Mesenchymal stem cell (in vitro differentiated cells and primary cell): ENCODE data around the gene CMTM1.

ENCODE experiments used
- DNase-seq: peaks from one replicate; pipeline ENCODE4 v3.0.0-alpha.2; 2013
- H2AFZ ChIP-seq: one replicate; pipeline ENCODE4 v1.6.1; 2013; ENCODE audit warnings: low read depth, mild to moderate bottlenecking, control low read depth, inconsistent platforms, low read length, moderate library complexity
- H2AK5ac ChIP-seq: 2 replicates; pipeline ENCODE4 v1.6.1; 2013; ENCODE audit warnings: low read length, moderate library complexity, mild to moderate bottlenecking, inconsistent platforms; ENCODE audit not compliant: severe bottlenecking
- H2BK120ac ChIP-seq: one replicate; pipeline ENCODE4 v1.6.1; 2013; ENCODE audit warnings: low read depth, mild to moderate bottlenecking, inconsistent platforms, low read length, moderate library complexity
- H2BK12ac ChIP-seq, 2 experiments: one replicate each; pipeline ENCODE4 v1.6.1; 2013; ENCODE audit warnings: inconsistent platforms in 2 of 2, low read length in 2 of 2, mild to moderate bottlenecking in 2 of 2, moderate library complexity in 2 of 2, control low read depth in 1 of 2
- H2BK15ac ChIP-seq: one replicate; pipeline ENCODE4 v1.6.1; 2013; ENCODE audit warnings: mild to moderate bottlenecking, low read depth, inconsistent platforms; ENCODE audit not compliant: poor library complexity, severe bottlenecking
- H2BK5ac ChIP-seq: 2 replicates; pipeline ENCODE4 v1.6.1; 2013; ENCODE audit warnings: low read depth, mild to moderate bottlenecking, low read length, control low read depth, inconsistent platforms; ENCODE audit not compliant: poor library complexity, severe bottlenecking
- H3K14ac ChIP-seq, 2 experiments: one replicate each; pipeline ENCODE4 v1.6.1; 2013; ENCODE audit warnings: inconsistent platforms in 2 of 2, low read length in 2 of 2, control low read depth in 1 of 2, mild to moderate bottlenecking in 1 of 2, moderate library complexity in 1 of 2
- H3K18ac ChIP-seq, 2 experiments: one replicate each; pipeline ENCODE4 v1.6.1; 2013; ENCODE audit warnings: inconsistent platforms in 2 of 2, low read length in 2 of 2, control low read depth in 1 of 2, low read depth in 1 of 2, mild to moderate bottlenecking in 1 of 2
- H3K23ac ChIP-seq, 2 experiments: one replicate each; pipeline ENCODE4 v1.6.1; 2013; ENCODE audit warnings: inconsistent platforms in 2 of 2, low read length in 2 of 2, mild to moderate bottlenecking in 2 of 2, moderate library complexity in 2 of 2, control low read depth in 1 of 2
- H3K27ac ChIP-seq: 2 replicates; pipeline ENCODE4 v1.5.1; 2013; ENCODE audit warnings: mild to moderate bottlenecking, moderate library complexity, low read length, control low read depth, inconsistent platforms; ENCODE audit not compliant: poor library complexity, severe bottlenecking
- H3K27me3 ChIP-seq, 2 experiments: 2 replicates each; pipeline versions ENCODE4 v1.6.1 to v1.7.0; 2013; ENCODE audit warnings: low read length in 2 of 2, mild to moderate bottlenecking in 2 of 2, moderate library complexity in 2 of 2, control low read depth in 1 of 2, inconsistent platforms in 1 of 2; ENCODE audit not compliant: control insufficient read depth in 1 of 2, insufficient read depth in 1 of 2
- H3K36me3 ChIP-seq, 2 experiments: 2 replicates each; pipeline versions ENCODE4 v1.6.1 to v1.7.0; 2013; ENCODE audit warnings: low read length in 2 of 2, control low read depth in 1 of 2, inconsistent platforms in 1 of 2, low read depth in 1 of 2, mild to moderate bottlenecking in 1 of 2; ENCODE audit not compliant: insufficient read depth in 2 of 2, control insufficient read depth in 1 of 2
- H3K4ac ChIP-seq, 2 experiments: one replicate each; pipeline ENCODE4 v1.6.1; 2013; ENCODE audit warnings: inconsistent platforms in 2 of 2, low read length in 2 of 2, mild to moderate bottlenecking in 2 of 2, moderate library complexity in 2 of 2, control low read depth in 1 of 2, low read depth in 1 of 2
- H3K4me1 ChIP-seq: 2 replicates; pipeline ENCODE4 v1.6.1; 2013; ENCODE audit warnings: low read depth, low read length, control low read depth; ENCODE audit not compliant: control insufficient read depth, insufficient read depth
- H3K4me2 ChIP-seq: 2 replicates; pipeline ENCODE4 v1.6.1; 2013; ENCODE audit warnings: low read length, mild to moderate bottlenecking, inconsistent platforms; ENCODE audit not compliant: poor library complexity, severe bottlenecking
- H3K4me3 ChIP-seq, 2 experiments: 2 replicates each; pipeline versions ENCODE4 v1.5.1 to v1.7.0; 2013; ENCODE audit warnings: low read length in 2 of 2, mild to moderate bottlenecking in 2 of 2, control low read depth in 1 of 2, low read depth in 1 of 2; ENCODE audit not compliant: insufficient read depth in 1 of 2
- H3K79me1 ChIP-seq: replicated peaks from 2 replicates; pipeline ENCODE4 v1.6.1; 2013; ENCODE audit warnings: mild to moderate bottlenecking, control low read depth, low read length, inconsistent platforms; ENCODE audit not compliant: poor library complexity, severe bottlenecking
- H3K9ac ChIP-seq: 2 replicates; pipeline ENCODE4 v1.7.0; 2013; ENCODE audit warnings: mild to moderate bottlenecking, low read length, moderate library complexity
- H3K9me3 ChIP-seq: 2 replicates; pipeline ENCODE4 v1.7.0; 2013; ENCODE audit warnings: mild to moderate bottlenecking, low read length; ENCODE audit not compliant: control insufficient read depth
- H4K8ac ChIP-seq: one replicate; pipeline ENCODE4 v1.6.1; 2013; ENCODE audit warnings: inconsistent platforms, mild to moderate bottlenecking, low read length, moderate library complexity
- H4K91ac ChIP-seq: one replicate; pipeline ENCODE4 v1.6.1; 2013; ENCODE audit warnings: mild to moderate bottlenecking, low read length, inconsistent platforms
- WGBS: methylation state at CpG from one replicate; pipeline ENCODE4 v1.1.7; 2013; ENCODE audit warnings: mixed read lengths; 5-methylcytosine and 5-hydroxymethylcytosine counted together

The CMTM1 gene

GRCh38 chr16:66575060-66575459 lies 8.8 kb downstream of the CMTM1 start:
- WGBS: 88% methylated on average over 3 of the region's 3 CpGs
- H3K18ac ChIP-seq: no peak overlapping the region
- no peak overlapping the region for H3K14ac ChIP-seq
- H3K4me3 ChIP-seq: no peak overlapping the region
- peaks cover 7% of the 10 kb centered on the region for H3K4me1 ChIP-seq
- H4K8ac ChIP-seq: no peak overlapping the region
- no peak overlapping the region for H2BK5ac ChIP-seq
- no peak overlapping the region for H3K4me2 ChIP-seq
- H2AFZ ChIP-seq: no peak overlapping the region
- H3K79me1 ChIP-seq: no peaks in the 10 kb centered on the region
- no peaks in the 10 kb centered on the region for H3K9me3 ChIP-seq
- peaks cover 0 to 10% of the 10 kb centered on the region in 2 experiments for H3K36me3 ChIP-seq
- no peak overlapping the region for H3K23ac ChIP-seq
- no peak for DNase-seq
- no peak overlapping the region for H3K9ac ChIP-seq
- H3K4ac ChIP-seq: no peak overlapping the region
- no peak overlapping the region for H2BK120ac ChIP-seq
- H3K27ac ChIP-seq: no peak overlapping the region
- no peak overlapping the region for H2BK12ac ChIP-seq
- H2BK15ac ChIP-seq: no peak overlapping the region
- H4K91ac ChIP-seq: no peak overlapping the region
- H2AK5ac ChIP-seq: no peak overlapping the region
- H3K27me3 ChIP-seq: peaks cover 0 to 13% of the 10 kb centered on the region in 2 experiments

- H2BK5ac ChIP-seq: no peak overlapping the region
- 96% methylated on average over 4 of the region's 5 CpGs for WGBS
- no peaks in the 10 kb centered on the region for H3K79me1 ChIP-seq
- no peak overlapping the region for H3K4me2 ChIP-seq
- no peak overlapping the region for H2BK120ac ChIP-seq
- no peak overlapping the region for H4K8ac ChIP-seq
- H3K4me1 ChIP-seq: peaks cover 11% of the 10 kb centered on the region
- H3K18ac ChIP-seq: no peak overlapping the region
- no peak overlapping the region for H2AK5ac ChIP-seq
- no peak overlapping the region for H2BK12ac ChIP-seq
- no peak overlapping the region for H4K91ac ChIP-seq
- H3K27ac ChIP-seq: no peak overlapping the region
- peaks cover 0 to 13% of the 10 kb centered on the region in 2 experiments for H3K27me3 ChIP-seq
- H3K36me3 ChIP-seq: peaks cover 0 to 10% of the 10 kb centered on the region in 2 experiments
- H2BK15ac ChIP-seq: no peak overlapping the region
- H3K23ac ChIP-seq: no peak overlapping the region
- no peak overlapping the region for H3K4me3 ChIP-seq
- H3K14ac ChIP-seq: no peak overlapping the region
- H3K9me3 ChIP-seq: no peaks in the 10 kb centered on the region
- DNase-seq: no peak
- no peak overlapping the region for H3K9ac ChIP-seq
- no peak overlapping the region for H2AFZ ChIP-seq
- H3K4ac ChIP-seq: no peak overlapping the region
Measured at GRCh38 chr16:66576296-66576695, 10.1 kb downstream of the CMTM1 start.

GRCh38 chr16:66578651-66579531 lies 12.7 kb downstream of the CMTM1 start, which contains the start of gene CMTM2:
Gene CMTM2 (plus strand): TSS chr16:66579463. CDS start chr16:66579608, 145 bp downstream.
- H2AFZ ChIP-seq: no peak within 1 kb of the TSS
- no peak within 1 kb of the TSS for H3K4me2 ChIP-seq
- peak within 1 kb of the TSS in 1 of 2 experiments; percentile 18 for H3K18ac ChIP-seq
- H2AK5ac ChIP-seq: peak within 1 kb of the TSS; percentile 99
- H3K4me3 ChIP-seq: peak within 1 kb of the TSS in 1 of 2 experiments; percentile 32
- 96% methylated on average over 72 of the region's 77 CpGs for WGBS
- H3K4ac ChIP-seq: no peak within 1 kb of the TSS
- H3K27ac ChIP-seq: peak within 1 kb of the TSS; percentile 90
- H3K36me3 ChIP-seq: peaks cover 0 to 10% of the 10 kb centered on the region in 2 experiments
- no peak within 1 kb of the TSS for H4K91ac ChIP-seq
- H3K23ac ChIP-seq: no peak within 1 kb of the TSS
- no peaks in the 10 kb centered on the region for H3K9me3 ChIP-seq
- H2BK5ac ChIP-seq: peak within 1 kb of the TSS; percentile 89
- peak within 1 kb of the TSS; percentile 45 for H3K9ac ChIP-seq
- no peaks in the 10 kb centered on the region for H3K79me1 ChIP-seq
- H2BK12ac ChIP-seq: peak within 1 kb of the TSS in 1 of 2 experiments; percentile 17
- peaks cover 0 to 13% of the 10 kb centered on the region in 2 experiments for H3K27me3 ChIP-seq
- no peak within 1 kb of the TSS for H4K8ac ChIP-seq
- H3K4me1 ChIP-seq: peaks cover 11% of the 10 kb centered on the region
- H2BK15ac ChIP-seq: no peak within 1 kb of the TSS
- no peak for DNase-seq
- no peak within 1 kb of the TSS for H3K14ac ChIP-seq
- H2BK120ac ChIP-seq: no peak within 1 kb of the TSS

- Histone ChIP-seq H3K18ac (no peak overlapping the region), H3K4me1 (peaks cover 11% of the 10 kb centered on the region), H2AFZ (no peak overlapping the region), H3K9me3 (no peaks in the 10 kb centered on the region), H4K91ac (no peak overlapping the region), H2BK15ac (no peak overlapping the region), H2BK5ac (peak overlapping the region; percentile 89), H3K4me2 (peak overlapping the region; percentile 13), H3K36me3 (peaks cover 0 to 10% of the 10 kb centered on the region in 2 experiments), H3K27ac (peak overlapping the region; percentile 94), H2AK5ac (peak overlapping the region; percentile 82), H3K79me1 (no peaks in the 10 kb centered on the region), H2BK120ac (no peak overlapping the region), H3K14ac (no peak overlapping the region), H3K9ac (peak overlapping the region; percentile 31), H4K8ac (no peak overlapping the region), H3K4me3 (no peak overlapping the region), H3K4ac (no peak overlapping the region), H3K23ac (no peak overlapping the region), H2BK12ac (no peak overlapping the region), H3K27me3 (peaks cover 0 to 13% of the 10 kb centered on the region in 2 experiments)
- peak; percentile 68 for DNase-seq
- WGBS: 78% methylated on average over 4 of the region's 4 CpGs
Measured at GRCh38 chr16:66580605-66581209, 14.5 kb downstream of the CMTM1 start.
